GM19324 (cell line): Measurements from ENCODE around the gene ZNF688.

ENCODE experiments used
- ATAC-seq: cut with Tn5 transposase; IDR thresholded peaks from one replicate; pipeline ENCODE4 v1.9.1; 2021; ENCODE audit warnings: mild to moderate bottlenecking, moderate library complexity; ENCODE audit not compliant: unreplicated experiment, low FRiP score

ZNF688 gene

GRCh38 chr16:30585400-30586191, 14.1 kb upstream of the ZNF688 start, which contains the start of gene ZNF785:
ZNF785 (minus strand) TSS chr16:30585697; CDS start chr16:30585611, 86 bp downstream.
- ATAC-seq = peak; percentile 79

DNA sequence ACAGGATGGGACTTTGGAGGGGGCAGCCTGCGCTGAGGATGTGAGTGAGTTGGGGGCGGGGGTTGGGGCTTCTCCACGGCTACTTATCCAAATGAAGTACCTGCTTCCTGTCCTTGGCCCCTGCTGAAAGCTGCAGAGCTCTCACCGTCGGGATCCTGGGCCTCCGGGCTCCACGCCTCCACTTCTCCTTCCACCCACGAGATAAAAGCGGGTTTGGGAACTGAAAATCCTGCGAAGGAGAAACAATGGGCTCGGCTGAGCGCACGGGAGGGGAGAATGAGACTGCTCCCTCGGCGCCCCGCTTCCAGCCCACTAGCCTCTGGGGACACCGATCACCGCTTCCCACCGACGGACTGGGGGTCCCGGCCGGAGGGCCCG, 13.5 kb upstream of the ZNF688 start:
- ATAC-seq = no peak

GRCh38 chr16:30582611-30583340, 11.3 kb upstream of the ZNF688 start:
- no peak for ATAC-seq

- no peak for ATAC-seq
Observed at GRCh38 chr16:30581457-30581856, 9.9 kb upstream of the ZNF688 start.

- ATAC-seq = no peak
Observed at GRCh38 chr16:30574678-30575077, 3.2 kb upstream of the ZNF688 start.

- ATAC-seq = no peak
Observed at GRCh38 chr16:30570636-30571444, 674 bp downstream of the ZNF688 start.

GRCh38 chr16:30569746-30570635, 1.5 kb downstream of the ZNF688 start:
- ATAC-seq = no peak

- ATAC-seq = no peak
Observed at GRCh38 chr16:30569281-30569680, 2.2 kb downstream of the ZNF688 start.

GRCh38 chr16:30567991-30568638, 3.4 kb downstream of the ZNF688 start:
- no peak for ATAC-seq

- ATAC-seq = no peak
Observed at GRCh38 chr16:30567160-30567990, 4.1 kb downstream of the ZNF688 start.

- no peak for ATAC-seq
Observed at GRCh38 chr16:30566531-30566930, 5.0 kb downstream of the ZNF688 start.

DNA sequence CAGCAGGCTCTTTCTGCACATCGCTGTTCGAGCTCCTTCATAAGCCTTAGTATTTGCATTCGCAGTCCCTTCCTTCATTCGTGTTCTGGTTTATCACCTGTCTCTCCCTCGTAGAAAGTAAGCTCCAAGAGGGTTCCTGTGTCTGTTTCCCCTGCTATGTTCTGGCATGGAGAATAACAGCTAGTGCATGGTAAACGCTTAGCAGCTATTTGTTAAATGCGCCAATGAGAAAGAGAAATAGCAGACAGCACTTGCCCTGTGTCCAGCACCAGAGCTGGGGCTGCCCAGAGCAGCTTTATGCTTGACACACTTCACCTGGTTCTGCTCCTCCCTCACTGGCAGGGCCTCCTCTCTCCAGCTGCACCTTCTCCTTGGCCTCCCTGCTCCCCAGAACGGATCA, 5.5 kb downstream of the ZNF688 start:
- ATAC-seq = no peak

GRCh38 chr16:30565526-30565925, 6.0 kb downstream of the ZNF688 start:
- ATAC-seq = no peak

DNA sequence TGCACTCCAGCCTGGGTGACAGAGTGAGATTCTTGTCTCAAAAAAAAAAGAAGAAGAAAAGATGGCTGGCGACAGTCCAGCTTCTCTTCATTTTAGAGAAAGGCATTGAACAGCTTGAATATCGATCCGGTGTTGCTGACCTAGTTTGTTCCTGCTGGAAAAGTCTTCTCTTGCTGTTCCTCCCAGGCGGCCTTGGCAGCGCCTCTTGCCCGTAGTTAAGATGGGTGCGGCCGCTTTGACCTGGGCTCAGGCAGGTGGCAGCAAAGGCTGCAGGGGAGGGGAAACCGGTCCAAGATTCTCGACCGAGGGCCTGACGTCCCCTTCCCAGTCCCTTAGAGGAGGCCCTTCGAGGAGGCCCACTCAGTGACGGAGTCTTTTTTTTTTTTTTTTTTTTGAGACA, 9.5 kb downstream of the ZNF688 start:
- no peak for ATAC-seq

DNA sequence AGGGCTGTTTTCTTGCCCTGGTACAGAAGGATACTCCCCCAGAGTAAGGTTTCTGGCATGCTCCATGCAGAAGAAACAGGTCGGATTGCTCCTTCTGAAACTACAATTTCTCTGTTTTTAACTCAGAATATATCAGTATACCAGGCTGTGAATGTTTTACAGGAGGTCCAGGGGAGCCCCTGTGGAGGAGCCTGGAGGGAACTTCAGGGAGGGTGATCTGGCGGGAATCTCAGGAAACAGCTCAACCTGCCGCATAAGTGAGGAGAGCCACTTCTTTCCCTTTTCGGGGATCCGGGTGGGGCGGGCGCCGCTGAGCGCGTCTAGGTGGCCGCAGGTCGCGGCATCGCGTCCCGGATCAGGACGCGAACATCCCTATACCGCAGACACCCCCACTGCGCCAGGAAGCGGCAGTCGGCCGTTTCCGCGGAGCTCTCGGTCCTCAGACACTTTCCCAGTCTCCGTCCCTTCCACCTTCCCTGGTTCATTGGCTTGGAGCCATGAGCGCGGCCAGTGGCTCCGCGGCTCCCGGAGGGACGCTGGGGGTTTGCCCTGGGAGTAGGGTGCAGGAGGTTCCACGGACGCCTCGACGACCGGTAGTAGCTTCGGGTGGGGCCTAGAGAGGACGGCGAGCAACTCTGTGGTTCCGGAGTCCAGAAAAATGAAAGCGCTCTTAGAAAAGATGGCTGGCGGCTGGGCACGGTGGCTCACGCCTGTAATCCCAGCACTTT, 10.3 kb downstream of the ZNF688 start:
- no peak for ATAC-seq

DNA sequence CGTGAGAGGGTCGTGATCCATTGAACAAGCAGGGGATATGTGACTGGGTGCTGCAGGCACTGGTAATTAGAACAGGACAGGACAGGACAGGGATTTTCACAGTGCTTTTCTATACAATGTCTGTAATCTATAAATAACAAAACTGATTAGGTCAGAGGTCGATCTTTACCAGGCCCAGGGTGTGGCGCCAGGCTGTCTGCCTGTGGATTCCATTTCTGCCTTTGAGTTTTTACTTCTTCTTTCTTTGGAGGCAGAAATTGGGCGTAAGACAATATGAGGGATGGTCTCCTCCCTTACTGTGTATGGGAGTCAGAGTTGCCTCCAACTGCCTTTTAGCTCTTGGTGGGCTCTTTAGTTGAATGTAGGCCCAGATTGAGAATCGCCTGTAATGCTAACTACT, 11.8 kb downstream of the ZNF688 start:
- ATAC-seq = no peak

GRCh38 chr16:30558789-30559377, 12.6 kb downstream of the ZNF688 start:
- ATAC-seq = no peak
